Neural progenitor cell (in vitro differentiated cells): ENCODE data around the gene CACNA1C.

Experiments
- CTCF ChIP-seq: fragments of 200-600 bp; sonication (generic); IDR thresholded peaks from 2 replicates; pipeline ENCODE4 v1.5.1; 2017; ENCODE audit warnings: antibody characterized with exemption, mild to moderate bottlenecking
- EZH2 ChIP-seq: fragments of 200-600 bp; sonication (generic); IDR thresholded peaks from 2 replicates; pipeline ENCODE4 v1.6.1; 2017; ENCODE audit warnings: antibody characterized with exemption, mild to moderate bottlenecking, moderate library complexity
- EZH2phosphoT487 ChIP-seq: fragments of 200-600 bp; sonication (generic); IDR thresholded peaks from 2 replicates; pipeline ENCODE4 v1.6.1; 2017; ENCODE audit warnings: antibody characterized with exemption

GRCh38 chr12:2645460-2645859 lies 592.7 kb downstream of the CACNA1C start:
- no peak for TF ChIP-seq CTCF
- no peak for TF ChIP-seq EZH2
- no peak for TF ChIP-seq EZH2phosphoT487
